PC-9 (cell line): ENCODE results near the gene FIGNL2.

ENCODE experiments used
- CTCF ChIP-seq: fragments of 200-600 bp; sonication (generic); conservative IDR thresholded peaks from 2 replicates; pipeline ENCODE4 v1.6.1; 2017; ENCODE audit warnings: mixed run types, antibody characterized with exemption, mild to moderate bottlenecking, moderate library complexity
- EZH2 ChIP-seq: fragments of 200-600 bp; sonication (generic); IDR thresholded peaks from 2 replicates; pipeline ENCODE4 v1.8.0; 2017; ENCODE audit warnings: antibody characterized with exemption, low read depth

GRCh38 chr12:51893786-51894185 lies 45.3 kb upstream of the FIGNL2 start:
- TF ChIP-seq CTCF = no peak
- no peak for TF ChIP-seq EZH2
